Measurements from ENCODE around the gene MAN2A2. TPM values are rescaled to one million over a fixed set of nuclear protein-coding genes. Genes with fewer than 3 reads are reported as not detected.
"Not testable (repeated sequence)": the region's sequence is repeated elsewhere in the genome, so short reads cannot be mapped to it uniquely, and the experiment has no call there.

MAN2A2 gene
- total RNA-seq, 3 donors from 2014 or later: 38.2 to 58.0 (median 56.9) TPM

GRCh38 chr15:90918835-90919234 lies 15.7 kb downstream of the MAN2A2 start:
- Histone ChIP-seq H3K27ac (no peak overlapping the region), H3K4me1 (no peaks in the 10 kb centered on the region), H3K27me3 (no peaks in the 10 kb centered on the region), H3K36me3 (no peaks in the 10 kb centered on the region), H3K9me3 (no peaks in the 10 kb centered on the region), H3K4me3 (no peak overlapping the region)
- intact Hi-C loops (cut with DNase I; ENCODE audit: low total_unique reads): no loop called here
- no peak for DNase-seq (ENCODE audit: low spot score in 2 of 2)
- TF ChIP-seq CTCF (IDR thresholded peaks at IDR 0.05): no peak
- no peak for TF ChIP-seq POLR2AphosphoS5 (IDR thresholded peaks at IDR 0.05)
- no peak for TF ChIP-seq POLR2A (IDR thresholded peaks at IDR 0.05)

GRCh38 chr15:90921887-90922286 lies 18.8 kb downstream of the MAN2A2 start:
- H3K36me3 ChIP-seq: no peaks in the 10 kb centered on the region
- TF ChIP-seq POLR2A (IDR thresholded peaks at IDR 0.05) (no peak), CTCF (IDR thresholded peaks at IDR 0.05) (no peak), POLR2AphosphoS5 (IDR thresholded peaks at IDR 0.05) (no peak)
- no peaks in the 10 kb centered on the region for H3K9me3 ChIP-seq
- H3K27me3 ChIP-seq: no peaks in the 10 kb centered on the region
- intact Hi-C loops (cut with DNase I; ENCODE audit: low total_unique reads): no loop called here
- DNase-seq (ENCODE audit: low spot score in 2 of 2): no peak
- H3K4me3 ChIP-seq: no peak overlapping the region
- no peak overlapping the region for H3K27ac ChIP-seq
- no peaks in the 10 kb centered on the region for H3K4me1 ChIP-seq

GRCh38 chr15:90922712-90923322 lies 19.7 kb downstream of the MAN2A2 start:
- intact Hi-C loops (cut with DNase I; ENCODE audit: low total_unique reads); H3K27ac ChIP-seq; H3K36me3 ChIP-seq; H3K9me3 ChIP-seq; H3K27me3 ChIP-seq; H3K4me3 ChIP-seq; DNase-seq (ENCODE audit: low spot score in 2 of 2); H3K4me1 ChIP-seq: not testable (repeated sequence)

DNA sequence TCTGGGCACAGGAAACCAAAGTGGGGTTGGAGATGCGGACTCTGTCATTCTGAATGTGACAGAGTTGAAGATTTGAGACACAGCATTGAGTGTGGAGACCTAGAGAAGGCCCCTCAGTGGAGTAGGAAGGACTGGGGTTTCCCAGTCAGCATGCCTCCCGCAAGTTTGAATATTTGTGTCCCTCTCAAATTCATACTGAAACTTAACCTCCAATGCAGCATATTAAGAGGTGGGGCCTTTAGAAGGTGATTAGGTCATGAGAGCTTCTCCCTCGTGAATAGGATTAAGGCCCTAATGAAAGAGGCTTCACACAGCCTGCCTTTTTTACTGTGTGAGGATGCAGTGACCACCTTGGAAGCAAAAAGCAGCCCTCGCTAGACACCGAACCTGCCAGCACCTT lies 21.3 kb downstream of the MAN2A2 start:
- H3K9me3 ChIP-seq: no peaks in the 10 kb centered on the region
- no peak overlapping the region for H3K4me3 ChIP-seq
- intact Hi-C loops (cut with DNase I; ENCODE audit: low total_unique reads): no loop called here
- no peaks in the 10 kb centered on the region for H3K27me3 ChIP-seq
- TF ChIP-seq POLR2AphosphoS5 (IDR thresholded peaks at IDR 0.05) (no peak), POLR2A (IDR thresholded peaks at IDR 0.05) (no peak), CTCF (IDR thresholded peaks at IDR 0.05) (no peak)
- no peaks in the 10 kb centered on the region for H3K36me3 ChIP-seq
- DNase-seq (ENCODE audit: low spot score in 2 of 2): no peak
- no peak overlapping the region for H3K27ac ChIP-seq
- no peaks in the 10 kb centered on the region for H3K4me1 ChIP-seq

DNA sequence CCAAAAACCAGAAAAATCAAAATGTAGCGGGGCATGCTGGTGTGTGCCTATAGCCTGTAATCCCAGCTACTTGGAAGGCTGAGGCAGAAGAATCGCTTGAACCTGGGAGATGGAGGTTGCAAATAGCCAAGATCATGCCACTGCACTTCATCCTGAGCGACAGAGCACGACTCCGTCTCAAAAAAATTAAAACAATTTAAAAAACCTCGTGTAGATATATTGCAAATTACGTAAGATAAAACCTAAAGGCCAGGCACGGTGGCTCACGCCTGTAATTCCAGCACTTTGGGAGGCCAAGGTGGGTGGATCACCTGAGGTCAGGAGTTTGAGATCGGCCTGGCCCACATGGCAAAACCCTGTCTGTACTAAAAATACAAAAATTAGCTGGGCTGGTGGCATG lies 23.7 kb downstream of the MAN2A2 start:
- H3K4me3 ChIP-seq; intact Hi-C loops (cut with DNase I; ENCODE audit: low total_unique reads); H3K27me3 ChIP-seq; H3K27ac ChIP-seq; H3K36me3 ChIP-seq; DNase-seq (ENCODE audit: low spot score in 2 of 2); H3K9me3 ChIP-seq: not testable (repeated sequence)
- peaks cover 0 to 13% of the 10 kb centered on the region in 2 donors for H3K4me1 ChIP-seq

DNA sequence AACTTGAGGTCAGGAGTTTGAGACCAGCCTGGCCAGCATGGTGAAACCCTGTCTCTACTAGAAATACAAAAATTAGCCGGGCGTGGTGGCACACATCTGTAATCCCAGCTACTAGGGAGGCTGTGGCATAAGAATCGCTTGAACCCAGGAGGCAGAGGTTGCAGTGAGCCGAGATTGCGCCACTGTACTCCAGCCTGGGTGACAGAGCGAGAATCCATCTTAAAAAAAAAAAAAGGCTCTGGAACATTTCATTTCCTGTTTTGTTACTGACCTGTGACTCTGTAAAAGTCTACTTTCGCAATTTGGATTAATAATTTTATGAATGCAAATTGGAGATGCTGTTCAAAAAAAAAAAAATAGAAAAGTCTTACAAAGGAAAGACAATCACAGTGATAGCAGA lies 25.0 kb downstream of the MAN2A2 start:
- intact Hi-C loops (cut with DNase I; ENCODE audit: low total_unique reads); H3K27me3 ChIP-seq; H3K36me3 ChIP-seq; DNase-seq (ENCODE audit: low spot score in 2 of 2); H3K9me3 ChIP-seq; H3K27ac ChIP-seq; H3K4me3 ChIP-seq: not testable (repeated sequence)
- H3K4me1 ChIP-seq: peaks cover 0 to 14% of the 10 kb centered on the region in 2 donors
